Nucleus accumbens (tissue), 56 donors: ENCODE results near the gene CATSPERZ.
A peak's percentile ranks its signal among the peaks of the same experiment; 100 is the strongest.

Experiments used
- DNase-seq, 56 donors: peaks; one replicate each; lab custom pipeline; 2025; lab: John Stamatoyannopoulos, UW

CATSPERZ gene

GRCh38 chr11:64299847-64300648 lies at the start of gene CATSPERZ:
Gene CATSPERZ (plus strand): TSS chr11:64300358. CDS start chr11:64300411, 53 bp downstream.
- DNase-seq = peak in 4 of 56 donors; percentile 34 to 49 (median 44)

GRCh38 chr11:64250415-64251015 lies 49.6 kb upstream of the CATSPERZ start:
- DNase-seq = no peak

GRCh38 chr11:64251016-64251752 lies 49.0 kb upstream of the CATSPERZ start, which contains the start of gene PLCB3:
Gene PLCB3 (plus strand): TSS chr11:64251530. CDS start chr11:64251650, 120 bp downstream.
- peak in 30 of 56 donors; percentile 17 to 82 (median 30) for DNase-seq

- no peak for DNase-seq
Observed at GRCh38 chr11:64251753-64252002, 48.5 kb upstream of the CATSPERZ start.

GRCh38 chr11:64252003-64252872 lies 47.9 kb upstream of the CATSPERZ start:
- peak in 4 of 56 donors; percentile 21 to 26 (median 24) for DNase-seq

GRCh38 chr11:64253043-64253442 lies 47.1 kb upstream of the CATSPERZ start:
- DNase-seq = no peak

- peak in 32 of 56 donors; percentile 10 to 76 (median 38) for DNase-seq
Observed at GRCh38 chr11:64253481-64253880, 46.7 kb upstream of the CATSPERZ start.

- DNase-seq = no peak
Observed at GRCh38 chr11:64254326-64254725, 45.8 kb upstream of the CATSPERZ start.

GRCh38 chr11:64255135-64256128 lies 44.7 kb upstream of the CATSPERZ start:
- DNase-seq = no peak

GRCh38 chr11:64256300-64256699 lies 43.9 kb upstream of the CATSPERZ start:
- DNase-seq = no peak

- no peak for DNase-seq
Observed at GRCh38 chr11:64258356-64258755, 41.8 kb upstream of the CATSPERZ start.

GRCh38 chr11:64258946-64259532 lies 41.1 kb upstream of the CATSPERZ start:
- no peak for DNase-seq

- no peak for DNase-seq
Observed at GRCh38 chr11:64259533-64260067, 40.6 kb upstream of the CATSPERZ start.

- DNase-seq = no peak
Observed at GRCh38 chr11:64260147-64260708, 39.9 kb upstream of the CATSPERZ start.

- no peak for DNase-seq
Observed at GRCh38 chr11:64261556-64262080, 38.5 kb upstream of the CATSPERZ start.

- DNase-seq = no peak
Observed at GRCh38 chr11:64262271-64263002, 37.7 kb upstream of the CATSPERZ start.
